Activated CD8-positive, alpha-beta T cell treated with anti-CD3 and anti-CD28 coated beads for 36 hours (primary cell): Measurements from ENCODE around the gene RNF151. TPM values are rescaled to one million over a fixed set of nuclear protein-coding genes. Genes with fewer than 3 reads are reported as not detected.

ENCODE experiments used
- ATAC-seq: fragments of 200-7000 bp; cut with Tn5 transposase; one replicate; pipeline ENCODE4 v1.10.0; 2021; ENCODE audit warnings: mild to moderate bottlenecking, moderate library complexity
- CTCF ChIA-PET: fragments of 350-600 bp; sonication (Branson Sonifier 250); formaldehyde crosslinking; loops from one replicate; lab custom pipeline; 2021; ENCODE audit warnings: antibody characterized with exemption; lab: Charles Lee
- POLR2A ChIA-PET: fragments of 350-600 bp; sonication (Branson Sonifier 250); formaldehyde crosslinking; loops from one replicate; lab custom pipeline; 2021; ENCODE audit warnings: antibody characterized with exemption; lab: Charles Lee
- DNase-seq: peaks from one replicate; pipeline ENCODE4 v3.0.0-alpha.2; 2020
- H3K27ac Mint-ChIP-seq: one replicate; pipeline ENCODE4 v1.8.0; 2021; ENCODE audit warnings: mild to moderate bottlenecking, mixed read lengths
- H3K27me3 Mint-ChIP-seq: one replicate; pipeline ENCODE4 v1.8.0; 2021; ENCODE audit warnings: mixed read lengths
- H3K36me3 Mint-ChIP-seq: one replicate; pipeline ENCODE4 v1.8.0; 2021; ENCODE audit warnings: low read depth, mixed read lengths
- H3K4me1 Mint-ChIP-seq: one replicate; pipeline ENCODE4 v1.8.0; 2021; ENCODE audit warnings: low read depth, mixed read lengths
- H3K4me3 Mint-ChIP-seq: one replicate; pipeline ENCODE4 v1.8.0; 2021; ENCODE audit warnings: mild to moderate bottlenecking, moderate library complexity, mixed read lengths
- H3K9me3 Mint-ChIP-seq: one replicate; pipeline ENCODE4 v1.8.0; 2021; ENCODE audit warnings: mixed read lengths
- intact Hi-C: fragments of 100-400 bp; cut with micrococcal nuclease; formaldehyde crosslinking; loops from one replicate; pipeline ENCODE4 v1.10.0; 2022
- total RNA-seq, 2 experiments: library from RNA; stranded (reverse); gene quantifications; one replicate each; pipeline ENCODE4 v1.2.3, GENCODE V29; 2021
- TF ChIP-seq, protein P1 (sequence below): fragments of 200-600 bp; IDR thresholded peaks from one replicate; pipeline ENCODE4 v1.8.0; 2022; ENCODE audit warnings: antibody characterized with exemption, mild to moderate bottlenecking

RNF151 gene
- total RNA-seq, 2 experiments from 2014 or later = not detected

DNA sequence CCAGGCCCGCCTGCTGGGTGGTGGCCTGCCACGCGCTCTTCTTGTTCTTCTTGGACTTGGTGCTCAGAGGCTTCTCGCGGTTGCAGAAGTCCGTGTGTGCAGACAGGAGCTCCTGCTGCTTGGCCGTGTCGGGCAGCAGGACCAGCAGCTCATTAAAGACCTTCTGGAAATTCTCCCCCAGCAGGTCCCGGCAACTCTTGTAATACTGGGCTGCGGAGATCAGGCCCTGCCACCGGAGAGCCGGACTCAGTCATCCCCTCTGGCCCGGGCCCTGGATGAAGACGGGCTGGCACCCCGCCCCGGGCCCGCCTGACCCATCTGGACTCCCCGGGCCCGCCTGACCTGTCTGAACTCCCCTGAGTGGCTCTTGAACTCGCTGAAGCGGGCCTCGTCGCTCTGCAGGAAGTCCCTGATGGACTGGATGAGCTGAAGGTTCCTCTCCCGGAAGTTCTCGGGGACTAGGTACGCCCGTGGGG is 31.7 kb downstream of the RNF151 start:
- no peak for DNase-seq
- intact Hi-C loops = no loop called here
- TF ChIP-seq, protein P1, sequence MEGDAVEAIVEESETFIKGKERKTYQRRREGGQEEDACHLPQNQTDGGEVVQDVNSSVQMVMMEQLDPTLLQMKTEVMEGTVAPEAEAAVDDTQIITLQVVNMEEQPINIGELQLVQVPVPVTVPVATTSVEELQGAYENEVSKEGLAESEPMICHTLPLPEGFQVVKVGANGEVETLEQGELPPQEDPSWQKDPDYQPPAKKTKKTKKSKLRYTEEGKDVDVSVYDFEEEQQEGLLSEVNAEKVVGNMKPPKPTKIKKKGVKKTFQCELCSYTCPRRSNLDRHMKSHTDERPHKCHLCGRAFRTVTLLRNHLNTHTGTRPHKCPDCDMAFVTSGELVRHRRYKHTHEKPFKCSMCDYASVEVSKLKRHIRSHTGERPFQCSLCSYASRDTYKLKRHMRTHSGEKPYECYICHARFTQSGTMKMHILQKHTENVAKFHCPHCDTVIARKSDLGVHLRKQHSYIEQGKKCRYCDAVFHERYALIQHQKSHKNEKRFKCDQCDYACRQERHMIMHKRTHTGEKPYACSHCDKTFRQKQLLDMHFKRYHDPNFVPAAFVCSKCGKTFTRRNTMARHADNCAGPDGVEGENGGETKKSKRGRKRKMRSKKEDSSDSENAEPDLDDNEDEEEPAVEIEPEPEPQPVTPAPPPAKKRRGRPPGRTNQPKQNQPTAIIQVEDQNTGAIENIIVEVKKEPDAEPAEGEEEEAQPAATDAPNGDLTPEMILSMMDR = no peak
- CTCF ChIA-PET = interaction anchor here (1.0 kb wide), 1 partner anchor 24 kb away, joined by 3 read pairs; no protein-coding TSS in a partner anchor
- no peak overlapping the region for H3K27ac Mint-ChIP-seq
- no peak overlapping the region for H3K4me3 Mint-ChIP-seq
- H3K9me3 Mint-ChIP-seq = no peaks in the 10 kb centered on the region
- H3K36me3 Mint-ChIP-seq = peaks cover 27% of the 10 kb centered on the region
- H3K27me3 Mint-ChIP-seq = no peaks in the 10 kb centered on the region
- peaks cover 13% of the 10 kb centered on the region for H3K4me1 Mint-ChIP-seq
- POLR2A ChIA-PET = interaction anchor here (0.9 to 29.2 kb wide), 2 partner anchors 10 to 33 kb away, joined by 3 to 505 read pairs; partner anchors contain the start of genes NDUFB10, RNF151, RPS2 and TBL3
- ATAC-seq = no peak

DNA sequence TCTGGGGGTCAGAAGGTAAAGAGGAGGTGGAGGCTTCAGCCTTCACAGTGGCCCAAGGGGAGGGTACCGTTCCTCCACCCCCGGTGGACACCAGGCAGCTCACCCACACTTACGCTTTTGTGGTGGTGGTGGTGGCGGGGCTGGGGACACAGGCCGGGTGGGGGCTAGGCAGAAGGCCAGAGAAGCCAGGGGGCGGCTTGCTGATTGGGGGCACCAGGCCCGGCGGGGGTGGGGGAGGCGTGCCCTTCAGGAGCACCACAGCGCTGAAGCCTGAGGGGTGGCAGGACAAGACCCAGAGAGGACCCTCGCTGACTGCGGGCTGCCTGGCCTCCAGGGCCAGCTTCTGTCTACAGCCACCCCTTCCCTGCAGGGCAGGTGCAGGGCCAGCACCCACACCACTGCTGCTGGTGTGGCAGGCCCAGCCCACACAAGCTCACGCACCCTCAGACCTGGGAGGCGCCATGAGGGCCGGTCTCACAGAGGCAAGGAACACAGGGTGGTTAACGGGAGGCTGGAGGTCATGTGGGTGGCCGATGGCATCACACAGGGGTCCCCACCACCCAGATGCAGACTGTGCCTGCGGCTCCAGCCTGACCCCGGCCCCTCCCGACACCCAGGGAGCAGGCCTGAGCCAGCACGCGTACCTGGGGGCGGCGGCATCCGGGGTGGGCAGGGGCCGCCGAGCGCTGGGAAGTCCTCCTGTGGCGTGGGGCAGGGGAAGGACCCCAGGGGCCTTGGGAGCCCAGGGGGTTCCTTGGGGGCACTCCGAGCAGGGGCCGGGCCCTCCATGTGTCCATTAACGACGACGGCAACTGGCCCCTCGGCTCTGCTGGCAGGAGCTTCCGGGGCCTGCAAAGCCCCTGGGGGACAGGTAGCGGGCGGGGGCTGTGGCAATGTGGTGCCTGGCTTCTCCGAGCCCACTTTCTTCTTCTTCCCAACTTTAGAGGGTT is 32.5 kb downstream of the RNF151 start:
- Mint-ChIP-seq H3K4me1 (peaks cover 11% of the 10 kb centered on the region), H3K27me3 (no peaks in the 10 kb centered on the region), H3K9me3 (no peaks in the 10 kb centered on the region), H3K4me3 (no peak overlapping the region), H3K36me3 (peaks cover 27% of the 10 kb centered on the region), H3K27ac (no peak overlapping the region)
- ChIA-PET POLR2A (interaction anchor here (0.9 to 1.0 kb wide), 2 partner anchors 9 to 34 kb away, joined by 3 read pairs; no protein-coding TSS in a partner anchor), CTCF (interaction anchor here (1.0 kb wide), 1 partner anchor 23 kb away, joined by 3 read pairs; no protein-coding TSS in a partner anchor)
- intact Hi-C loops = no loop called here
- TF ChIP-seq, protein P1 = no peak
- no peak for ATAC-seq
- no peak for DNase-seq

DNA sequence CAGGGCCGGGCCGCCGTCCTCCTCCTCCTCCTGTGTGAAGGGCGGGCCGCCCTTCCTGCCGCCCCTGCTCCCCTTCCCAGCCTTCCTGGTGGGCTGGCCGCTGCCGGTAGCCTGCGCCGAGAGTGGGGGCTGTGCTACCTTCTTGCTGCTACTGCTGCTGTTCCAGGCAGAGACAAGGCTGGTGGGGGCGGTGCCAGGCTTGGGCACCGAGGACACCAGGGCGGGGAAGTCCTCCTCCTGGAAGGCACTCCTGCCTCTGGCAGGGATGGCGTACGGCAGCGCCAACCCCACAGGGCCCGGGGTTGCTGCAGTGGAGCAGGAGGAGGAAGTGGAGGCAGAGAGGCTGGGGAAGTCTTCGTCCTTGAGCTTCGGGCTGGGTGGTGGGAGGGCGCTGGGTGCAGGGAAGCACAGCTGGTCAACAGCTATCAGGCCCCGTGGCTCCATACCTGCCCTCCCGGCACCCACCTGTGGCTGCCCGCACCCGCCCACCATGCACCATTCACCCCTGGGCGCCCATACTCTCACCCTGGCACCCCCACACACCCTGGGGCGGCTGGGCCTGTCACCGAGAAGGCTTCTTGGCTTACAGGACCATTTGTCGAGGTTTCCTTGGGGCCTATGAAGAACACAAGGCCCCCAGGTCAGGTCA is 33.3 kb downstream of the RNF151 start:
- no peak for ATAC-seq
- H3K4me3 Mint-ChIP-seq = no peak overlapping the region

DNA sequence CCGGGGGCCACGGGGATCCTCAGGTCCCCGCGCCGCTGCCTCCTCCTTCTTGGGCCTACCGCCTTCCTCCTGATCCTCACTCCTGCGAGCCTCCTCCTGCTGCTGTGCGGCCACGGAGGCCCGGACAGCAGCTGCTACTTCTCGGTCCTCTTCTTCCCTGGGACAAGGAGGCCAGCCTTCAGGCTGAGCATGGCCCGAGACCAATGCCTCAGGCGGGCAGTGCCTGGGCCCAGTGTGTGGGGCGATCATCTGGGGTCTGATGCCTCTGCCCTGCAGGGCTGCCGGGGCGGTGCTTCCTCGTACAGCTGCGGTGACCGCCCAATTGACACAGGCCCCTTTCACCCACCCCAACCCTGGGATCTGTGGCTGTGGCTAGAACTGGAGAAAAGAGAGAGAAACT is 34.4 kb downstream of the RNF151 start:
- TF ChIP-seq, protein P1 = no peak
- POLR2A ChIA-PET = interaction anchor here (0.9 to 1.8 kb wide), 4 partner anchors 10 to 154 kb away, joined by 3 to 4 read pairs (median 3); partner anchors contain the start of gene TRAF7
- CTCF ChIA-PET = no interaction called here
- Mint-ChIP-seq H3K27ac (no peak overlapping the region), H3K36me3 (peaks cover 27% of the 10 kb centered on the region), H3K4me3 (no peak overlapping the region), H3K4me1 (peaks cover 23% of the 10 kb centered on the region), H3K27me3 (no peaks in the 10 kb centered on the region), H3K9me3 (no peaks in the 10 kb centered on the region)
- ATAC-seq = no peak
- intact Hi-C loops = no loop called here
- no peak for DNase-seq

More for the DNA sequence above, 33.3 kb downstream of the RNF151 start:
- H3K4me1 Mint-ChIP-seq = peaks cover 14% of the 10 kb centered on the region
- H3K27ac Mint-ChIP-seq = no peak overlapping the region
- ChIA-PET CTCF (no interaction called here), POLR2A (interaction anchor here (0.9 to 1.8 kb wide), 3 partner anchors 11 to 155 kb away, joined by 3 to 4 read pairs (median 3); partner anchors contain the start of gene TRAF7)
- no peaks in the 10 kb centered on the region for H3K27me3 Mint-ChIP-seq
- DNase-seq = no peak
- TF ChIP-seq, protein P1 = no peak
- intact Hi-C loops = no loop called here
- no peaks in the 10 kb centered on the region for H3K9me3 Mint-ChIP-seq
- peaks cover 29% of the 10 kb centered on the region for H3K36me3 Mint-ChIP-seq
